ENCODE data around the gene NELL2. TPM values are rescaled to one million over a fixed set of nuclear protein-coding genes. Genes with fewer than 3 reads are reported as not detected.

NELL2 gene
- total and polyA plus RNA-seq, 8 donors, result 0.41 to 42.5 (median 28.3) TPM

GRCh38 chr12:44476683-44477082 is 399.4 kb downstream of the NELL2 start:
- no peak for ATAC-seq
- Histone ChIP-seq H3K4me1 (no peaks in the 10 kb centered on the region), H3K27me3 (no peaks in the 10 kb centered on the region), H3K9me3 (peaks cover 5 to 59% of the 10 kb centered on the region in 2 donors), H3K4me3 (no peak overlapping the region), H3K36me3 (no peaks in the 10 kb centered on the region), H3K27ac (no peak overlapping the region)
- no peak for TF ChIP-seq CTCF (IDR thresholded peaks at IDR 0.05)
- DNase-seq, result no peak
- intact Hi-C loops (cut with DNase I), result no loop called here

GRCh38 chr12:44465139-44465538 is 411.0 kb downstream of the NELL2 start:
- H3K27ac ChIP-seq, result no peak overlapping the region
- no peaks in the 10 kb centered on the region for H3K4me1 ChIP-seq
- intact Hi-C loops (cut with DNase I), result no loop called here
- peaks cover 0 to 13% of the 10 kb centered on the region in 2 donors for H3K9me3 ChIP-seq
- ATAC-seq, result no peak
- no peak overlapping the region for H3K4me3 ChIP-seq
- no peak for TF ChIP-seq CTCF (IDR thresholded peaks at IDR 0.05)
- DNase-seq, result no peak
- H3K27me3 ChIP-seq, result no peaks in the 10 kb centered on the region
- no peaks in the 10 kb centered on the region for H3K36me3 ChIP-seq

DNA sequence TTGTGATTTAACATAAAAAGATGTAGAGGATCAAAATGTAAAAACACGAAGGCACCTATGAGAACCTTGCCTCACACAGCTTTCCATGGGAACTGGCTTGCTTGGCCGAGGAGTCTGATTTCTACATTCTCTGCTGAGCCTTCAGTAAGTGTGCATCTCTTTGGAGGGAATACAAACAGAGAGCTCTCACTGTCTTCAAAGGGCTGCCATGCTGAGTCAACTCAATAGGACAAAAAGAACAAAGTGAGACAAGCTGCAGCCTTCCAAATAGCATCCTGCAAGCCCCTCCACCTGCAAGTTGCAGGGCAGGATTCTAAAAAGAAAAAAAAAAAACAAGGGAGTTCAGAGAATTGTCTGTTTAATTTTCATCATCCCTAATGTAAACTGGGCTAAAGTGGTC is 411.9 kb downstream of the NELL2 start:
- ATAC-seq, result no peak
- Histone ChIP-seq H3K27ac (no peak overlapping the region), H3K36me3 (no peaks in the 10 kb centered on the region), H3K27me3 (no peaks in the 10 kb centered on the region), H3K4me3 (no peak overlapping the region), H3K9me3 (peaks cover 0 to 13% of the 10 kb centered on the region in 2 donors), H3K4me1 (no peaks in the 10 kb centered on the region)
- TF ChIP-seq CTCF (IDR thresholded peaks at IDR 0.05), result no peak
- intact Hi-C loops (cut with DNase I), result no loop called here
- no peak for DNase-seq

- TF ChIP-seq CTCF (IDR thresholded peaks at IDR 0.05), result no peak
- H3K36me3 ChIP-seq, result no peaks in the 10 kb centered on the region
- no peak overlapping the region for H3K27ac ChIP-seq
- no peak for ATAC-seq
- no peaks in the 10 kb centered on the region for H3K27me3 ChIP-seq
- H3K4me3 ChIP-seq, result no peak overlapping the region
- no peak for DNase-seq
- H3K9me3 ChIP-seq, result peaks cover 0 to 7% of the 10 kb centered on the region in 2 donors
- intact Hi-C loops (cut with DNase I), result no loop called here
- H3K4me1 ChIP-seq, result no peaks in the 10 kb centered on the region
Measured at GRCh38 chr12:44462729-44463128, 413.4 kb downstream of the NELL2 start.

GRCh38 chr12:44460261-44460660 is 415.9 kb downstream of the NELL2 start:
- no peak for TF ChIP-seq CTCF (IDR thresholded peaks at IDR 0.05)
- Histone ChIP-seq H3K9me3 (no peaks in the 10 kb centered on the region), H3K4me1 (no peaks in the 10 kb centered on the region), H3K27ac (no peak overlapping the region), H3K27me3 (no peaks in the 10 kb centered on the region), H3K36me3 (no peaks in the 10 kb centered on the region), H3K4me3 (no peak overlapping the region)
- DNase-seq (no peak), ATAC-seq (no peak)
- intact Hi-C loops (cut with DNase I), result no loop called here

Measured in left lung (tissue), 10 donors.